ENCODE measurements around the gene C12orf43.

The C12orf43 gene

DNA sequence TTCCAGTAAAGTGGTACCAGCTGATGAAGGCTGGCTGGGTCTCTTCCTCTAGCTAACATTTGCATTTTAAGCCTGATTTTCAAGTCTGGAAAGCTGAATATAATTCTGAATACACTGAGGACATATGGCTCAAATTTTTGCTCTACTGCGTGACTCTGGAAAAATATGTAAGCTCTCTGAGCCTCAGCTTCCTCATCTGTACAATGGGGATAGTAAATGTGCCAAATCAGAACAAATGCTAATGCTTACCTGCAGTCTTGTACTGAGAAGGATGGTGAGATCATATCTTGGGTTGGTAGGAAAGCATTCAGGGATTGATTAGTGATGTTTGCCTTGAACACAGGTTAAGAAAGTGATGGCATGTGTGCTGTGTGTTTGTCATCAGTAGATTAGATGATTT lies 23.3 kb downstream of the C12orf43 start:
- TF ChIP-seq NFRKB (IDR thresholded peaks at IDR 0.05) (no peak), FOXK2 (IDR thresholded peaks at IDR 0.05) (no peak), SUZ12 (IDR thresholded peaks at IDR 0.05) (no peak), ZNF384 (IDR thresholded peaks at IDR 0.05) (no peak), BHLHE40 (IDR thresholded peaks at IDR 0.05; ENCODE audit: borderline replicate concordance) (no peak)
- DNase-seq (ENCODE audit: extremely low spot score), result no peak
- ChIA-PET POLR2A (interaction anchor here (1.0 kb wide), 1 partner anchor 12 kb away, joined by 3 read pairs; no protein-coding TSS in a partner anchor), CTCF (interaction anchor here (0.7 kb wide), 1 partner anchor 346 kb away, joined by 3 read pairs; no protein-coding TSS in a partner anchor)

GRCh38 chr12:120991965-120992364 lies 24.3 kb downstream of the C12orf43 start:
- DNase-seq (ENCODE audit: extremely low spot score), result no peak
- ChIA-PET CTCF (no interaction called here), POLR2A (no interaction called here)
- TF ChIP-seq ARNT (IDR thresholded peaks at IDR 0.05) (no peak), CTBP1 (IDR thresholded peaks at IDR 0.05; ENCODE audit: borderline replicate concordance) (no peak)

DNA sequence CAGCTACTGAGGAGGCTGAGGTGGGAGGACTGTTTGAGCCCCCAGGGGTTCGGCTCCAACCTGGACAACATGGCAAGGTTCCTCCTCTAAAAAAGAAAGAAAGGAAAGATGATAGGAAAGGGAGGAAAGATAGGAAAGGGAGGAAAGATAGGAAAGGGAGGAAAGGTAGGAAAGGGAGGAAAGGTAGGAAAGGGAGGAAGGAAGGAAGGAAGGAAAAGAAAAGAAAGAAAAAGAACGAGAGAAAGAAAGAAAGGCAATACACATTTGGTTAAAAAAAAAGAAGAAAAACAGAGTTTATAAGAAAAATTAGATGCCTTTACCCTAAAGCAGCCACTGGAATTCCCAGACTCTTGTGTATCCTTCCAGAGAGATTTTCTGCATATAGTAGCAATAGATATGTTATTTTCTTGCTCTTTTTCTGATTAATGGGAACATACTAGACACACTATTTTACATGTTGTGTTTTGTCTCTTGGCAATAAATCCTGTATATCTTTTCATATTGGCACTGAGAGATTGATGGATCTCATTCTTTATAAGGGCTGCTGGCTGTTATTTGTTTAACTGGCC lies 25.7 kb downstream of the C12orf43 start:
- CTCF ChIA-PET, result no interaction called here
- no peak for TF ChIP-seq HDGF (IDR thresholded peaks at IDR 0.05; ENCODE audit: borderline replicate concordance)
- TF ChIP-seq CTBP1 (IDR thresholded peaks at IDR 0.05; ENCODE audit: borderline replicate concordance), result no peak
- no peak for TF ChIP-seq LEF1 (IDR thresholded peaks at IDR 0.05; ENCODE audit: borderline replicate concordance)
- TF ChIP-seq FOXM1 (IDR thresholded peaks at IDR 0.05; ENCODE audit: borderline replicate concordance), result no peak
- no peak for TF ChIP-seq BHLHE40 (IDR thresholded peaks at IDR 0.05; ENCODE audit: borderline replicate concordance)
- TF ChIP-seq FOXA1 (IDR thresholded peaks at IDR 0.05), result no peak
- no peak for TF ChIP-seq ARNT (IDR thresholded peaks at IDR 0.05)
- TF ChIP-seq ZNF384 (IDR thresholded peaks at IDR 0.05), result no peak
- DNase-seq (ENCODE audit: extremely low spot score), result no peak
- POLR2A ChIA-PET, result no interaction called here

- ChIA-PET CTCF (no interaction called here), POLR2A (no interaction called here)
- TF ChIP-seq BHLHE40 (IDR thresholded peaks at IDR 0.05; ENCODE audit: borderline replicate concordance) (no peak), L3MBTL2 (conservative IDR thresholded peaks at IDR 0.05) (no peak), FOXA1 (IDR thresholded peaks at IDR 0.05) (no peak), LEF1 (IDR thresholded peaks at IDR 0.05; ENCODE audit: borderline replicate concordance) (no peak), HDGF (IDR thresholded peaks at IDR 0.05; ENCODE audit: borderline replicate concordance) (no peak), TARDBP (IDR thresholded peaks at IDR 0.05) (no peak), SP1 (IDR thresholded peaks at IDR 0.05) (no peak), ZNF384 (IDR thresholded peaks at IDR 0.05) (no peak), SUZ12 (IDR thresholded peaks at IDR 0.05) (no peak)
- DNase-seq (ENCODE audit: extremely low spot score), result no peak
Measured at GRCh38 chr12:120989687-120990086, 26.6 kb downstream of the C12orf43 start.

DNA sequence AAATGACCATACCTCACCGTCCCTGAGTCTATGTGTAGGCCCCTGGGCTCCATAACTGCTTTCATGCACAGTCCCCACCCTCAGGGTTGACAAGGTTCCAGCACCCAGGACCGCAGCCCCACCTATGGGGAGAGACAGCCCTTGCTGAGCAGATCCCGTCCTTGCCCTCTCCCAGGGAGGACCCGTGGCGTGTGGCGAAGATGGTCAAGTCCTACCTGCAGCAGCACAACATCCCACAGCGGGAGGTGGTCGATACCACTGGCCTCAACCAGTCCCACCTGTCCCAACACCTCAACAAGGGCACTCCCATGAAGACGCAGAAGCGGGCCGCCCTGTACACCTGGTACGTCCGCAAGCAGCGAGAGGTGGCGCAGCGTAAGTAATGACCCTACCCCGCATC lies 27.6 kb downstream of the C12orf43 start:
- no peak for DNase-seq (ENCODE audit: extremely low spot score)

GRCh38 chr12:120988234-120988633 lies 28.1 kb downstream of the C12orf43 start:
- no peak for DNase-seq (ENCODE audit: extremely low spot score)
- POLR2A ChIA-PET, result no interaction called here
- TF ChIP-seq SP1 (IDR thresholded peaks at IDR 0.05) (no peak), ARNT (IDR thresholded peaks at IDR 0.05) (no peak), FOXK2 (IDR thresholded peaks at IDR 0.05) (no peak), L3MBTL2 (conservative IDR thresholded peaks at IDR 0.05) (no peak), HDGF (IDR thresholded peaks at IDR 0.05; ENCODE audit: borderline replicate concordance) (no peak), NFRKB (IDR thresholded peaks at IDR 0.05) (no peak)
- CTCF ChIA-PET, result no interaction called here

More for the DNA sequence above, 27.6 kb downstream of the C12orf43 start:
- CTCF ChIA-PET, result no interaction called here
- no peak for TF ChIP-seq SP1 (IDR thresholded peaks at IDR 0.05)
- TF ChIP-seq ZNF384 (IDR thresholded peaks at IDR 0.05), result no peak
- no peak for TF ChIP-seq NFRKB (IDR thresholded peaks at IDR 0.05)
- no peak for TF ChIP-seq CTBP1 (IDR thresholded peaks at IDR 0.05; ENCODE audit: borderline replicate concordance)
- TF ChIP-seq BHLHE40 (IDR thresholded peaks at IDR 0.05; ENCODE audit: borderline replicate concordance), result no peak
- no peak for TF ChIP-seq HDGF (IDR thresholded peaks at IDR 0.05; ENCODE audit: borderline replicate concordance)
- TF ChIP-seq L3MBTL2 (conservative IDR thresholded peaks at IDR 0.05), result no peak
- no peak for TF ChIP-seq FOXM1 (IDR thresholded peaks at IDR 0.05; ENCODE audit: borderline replicate concordance)
- POLR2A ChIA-PET, result no interaction called here

DNA sequence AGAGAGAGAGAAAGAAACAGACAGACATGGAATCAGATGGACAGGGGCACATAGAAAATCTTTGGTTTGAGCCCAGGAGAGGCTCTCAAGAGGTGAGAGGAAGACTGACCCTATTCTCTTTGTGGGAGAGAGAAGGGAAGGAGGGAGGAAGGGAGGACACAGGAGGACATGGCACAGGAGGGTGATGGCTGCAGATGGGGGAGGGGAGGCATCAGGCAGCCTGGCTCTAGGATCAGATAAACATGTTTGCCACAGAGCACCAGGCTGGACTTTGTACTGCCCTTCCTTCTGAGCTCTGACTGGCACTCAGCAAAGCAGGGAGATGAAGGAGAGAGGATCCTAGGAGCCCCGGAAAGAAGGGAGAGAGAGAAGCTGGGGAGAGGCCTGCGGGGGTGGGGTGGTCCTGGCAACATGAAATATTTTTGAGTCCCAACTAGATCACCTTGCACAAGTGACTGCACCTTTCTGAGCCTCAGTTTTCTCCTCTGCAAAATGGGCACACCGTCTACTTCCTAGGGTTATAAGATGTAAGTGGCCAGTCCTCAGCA lies 31.9 kb downstream of the C12orf43 start:
- no peak for DNase-seq (ENCODE audit: extremely low spot score)
- POLR2A ChIA-PET, result interaction anchor here (1.5 kb wide), 1 partner anchor 17 kb away, joined by 3 read pairs; no protein-coding TSS in a partner anchor

GRCh38 chr12:120983759-120984158 lies 32.5 kb downstream of the C12orf43 start:
- DNase-seq (ENCODE audit: extremely low spot score), result no peak
- ChIA-PET POLR2A (no interaction called here), CTCF (no interaction called here)
- TF ChIP-seq FOXK2 (IDR thresholded peaks at IDR 0.05) (no peak), FOXM1 (IDR thresholded peaks at IDR 0.05; ENCODE audit: borderline replicate concordance) (no peak)
- TF ChIP-seq, protein P1, sequence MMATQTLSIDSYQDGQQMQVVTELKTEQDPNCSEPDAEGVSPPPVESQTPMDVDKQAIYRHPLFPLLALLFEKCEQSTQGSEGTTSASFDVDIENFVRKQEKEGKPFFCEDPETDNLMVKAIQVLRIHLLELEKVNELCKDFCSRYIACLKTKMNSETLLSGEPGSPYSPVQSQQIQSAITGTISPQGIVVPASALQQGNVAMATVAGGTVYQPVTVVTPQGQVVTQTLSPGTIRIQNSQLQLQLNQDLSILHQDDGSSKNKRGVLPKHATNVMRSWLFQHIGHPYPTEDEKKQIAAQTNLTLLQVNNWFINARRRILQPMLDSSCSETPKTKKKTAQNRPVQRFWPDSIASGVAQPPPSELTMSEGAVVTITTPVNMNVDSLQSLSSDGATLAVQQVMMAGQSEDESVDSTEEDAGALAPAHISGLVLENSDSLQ (IDR thresholded peaks at IDR 0.05), result no peak

More for the DNA sequence above, 31.9 kb downstream of the C12orf43 start:
- CTCF ChIA-PET, result no interaction called here
- no peak for TF ChIP-seq ARNT (IDR thresholded peaks at IDR 0.05)
- no peak for TF ChIP-seq LEF1 (IDR thresholded peaks at IDR 0.05; ENCODE audit: borderline replicate concordance)
- TF ChIP-seq TARDBP (IDR thresholded peaks at IDR 0.05), result no peak

- TF ChIP-seq ARNT (IDR thresholded peaks at IDR 0.05), result no peak
- no peak for TF ChIP-seq NFRKB (IDR thresholded peaks at IDR 0.05)
- no peak for TF ChIP-seq CTBP1 (IDR thresholded peaks at IDR 0.05; ENCODE audit: borderline replicate concordance)
- no peak for TF ChIP-seq FOXK2 (IDR thresholded peaks at IDR 0.05)
- no peak for TF ChIP-seq FOXM1 (IDR thresholded peaks at IDR 0.05; ENCODE audit: borderline replicate concordance)
- TF ChIP-seq ZNF384 (IDR thresholded peaks at IDR 0.05), result no peak
- no peak for TF ChIP-seq ELF4 (IDR thresholded peaks at IDR 0.05)
- TF ChIP-seq TARDBP (IDR thresholded peaks at IDR 0.05), result no peak
- TF ChIP-seq, protein P1 (IDR thresholded peaks at IDR 0.05), result no peak
- TF ChIP-seq L3MBTL2 (conservative IDR thresholded peaks at IDR 0.05), result no peak
- ChIA-PET POLR2A (no interaction called here), CTCF (interaction anchor here (0.5 to 0.6 kb wide), 2 partner anchors 25 to 174 kb away, joined by 3 read pairs; no protein-coding TSS in a partner anchor)
- DNase-seq (ENCODE audit: extremely low spot score), result no peak
Measured at GRCh38 chr12:120982659-120983058, 33.6 kb downstream of the C12orf43 start.

Measured in HEK293T (cell line).